GM18861 (cell line): ENCODE results near the gene LHX2.
A peak's percentile ranks its signal among the peaks of the same experiment; 100 is the strongest.

Experiments used
- ATAC-seq: cut with Tn5 transposase; IDR thresholded peaks from one replicate; pipeline ENCODE4 v1.9.1; 2021; ENCODE audit not compliant: unreplicated experiment

The LHX2 gene

GRCh38 chr9:124052401-124052800 lies 40.8 kb downstream of the LHX2 start:
- ATAC-seq: no peak

GRCh38 chr9:124054582-124055227 lies 43.1 kb downstream of the LHX2 start:
- ATAC-seq: peak; percentile 89

DNA sequence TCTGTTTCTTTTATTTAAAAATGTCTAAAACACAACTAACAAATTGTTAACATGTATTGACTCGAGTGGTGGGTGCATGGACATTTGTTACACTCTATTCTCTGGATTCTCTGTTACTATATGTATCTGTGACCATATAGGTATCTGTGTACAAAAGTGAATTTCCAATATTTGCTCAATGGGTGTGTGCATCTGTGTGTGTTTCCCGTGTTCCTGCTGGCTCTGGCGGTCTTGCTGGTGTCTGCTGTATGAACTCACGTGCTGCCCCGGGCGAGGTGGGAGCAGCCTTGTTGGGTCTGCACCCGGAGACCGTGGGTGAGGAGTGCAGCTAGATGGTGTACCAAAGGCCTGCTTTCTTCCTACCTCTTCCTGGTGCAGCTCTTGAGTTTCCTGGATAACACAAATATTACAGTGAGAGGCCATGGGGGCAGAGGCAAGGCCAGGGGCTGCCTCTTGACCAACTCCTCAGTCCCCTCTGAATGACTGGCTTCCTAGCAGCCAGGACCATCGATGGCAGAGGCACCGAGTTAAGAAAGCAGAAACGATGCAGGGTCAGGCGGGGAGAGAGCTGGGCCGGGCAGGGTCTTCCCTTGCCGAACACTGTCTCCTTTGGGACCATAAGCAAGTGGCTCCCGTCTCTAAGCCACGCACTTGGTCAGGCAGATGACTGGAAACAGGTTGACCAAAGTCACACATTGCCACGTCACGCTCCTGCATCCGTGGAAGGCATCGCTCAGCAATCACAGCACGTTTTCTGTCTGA lies 49.5 kb downstream of the LHX2 start:
- ATAC-seq: no peak

GRCh38 chr9:124062172-124062571 lies 50.6 kb downstream of the LHX2 start:
- ATAC-seq: no peak

- ATAC-seq: no peak
Observed at GRCh38 chr9:124066783-124067577, 55.4 kb downstream of the LHX2 start.

GRCh38 chr9:124068251-124068650 lies 56.7 kb downstream of the LHX2 start:
- no peak for ATAC-seq

DNA sequence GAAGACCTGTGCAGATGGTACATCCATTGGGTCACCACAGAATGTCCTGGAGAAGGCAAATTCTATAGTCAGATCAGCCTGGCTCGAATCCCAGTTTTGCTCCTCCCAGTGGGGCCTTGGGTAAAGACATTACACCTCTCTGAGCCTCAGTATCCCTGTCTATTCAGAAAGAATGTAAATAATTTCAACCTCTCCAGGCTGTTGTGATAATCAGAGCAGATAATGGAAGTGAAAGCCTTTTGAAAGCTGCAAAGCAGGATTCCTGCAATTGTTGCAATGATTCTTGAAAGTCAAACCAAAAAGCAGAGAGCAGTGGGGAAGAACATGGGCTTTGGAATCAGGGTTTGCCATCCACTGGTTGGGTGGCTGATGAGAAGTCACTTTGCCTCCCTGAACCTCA lies 63.2 kb downstream of the LHX2 start:
- ATAC-seq: no peak

GRCh38 chr9:124075761-124076160 lies 64.2 kb downstream of the LHX2 start:
- no peak for ATAC-seq

GRCh38 chr9:124077915-124078572 lies 66.5 kb downstream of the LHX2 start:
- ATAC-seq: no peak

DNA sequence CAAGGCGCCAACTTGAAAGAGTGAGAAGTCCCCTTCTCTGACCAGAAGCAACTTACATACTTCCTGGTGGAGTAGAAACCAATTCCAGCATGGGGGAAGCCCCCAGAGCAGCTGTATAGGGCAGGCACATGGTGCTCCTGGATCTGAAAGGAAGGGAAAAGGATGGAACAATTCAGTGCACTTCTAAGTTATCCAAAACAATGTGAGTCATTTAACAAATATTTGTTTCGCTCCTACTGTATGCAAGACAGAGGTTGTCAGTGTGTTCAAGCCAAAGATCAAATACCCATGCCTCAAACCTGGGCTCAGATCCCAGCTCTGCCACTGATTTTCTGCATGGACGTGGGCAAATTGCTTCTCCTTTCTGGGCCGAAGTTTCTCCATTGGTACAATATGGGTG lies 67.1 kb downstream of the LHX2 start:
- no peak for ATAC-seq

GRCh38 chr9:124079176-124079925 lies 67.8 kb downstream of the LHX2 start:
- no peak for ATAC-seq

- no peak for ATAC-seq
Observed at GRCh38 chr9:124082622-124083021, 71.1 kb downstream of the LHX2 start.
